ENCODE measurements around the gene SLC45A1.

GRCh38 chr1:8312235-8313218, 5.4 kb upstream of the SLC45A1 start:
- TF ChIP-seq CTCF (IDR thresholded peaks at IDR 0.05) (no peak), EP300 (IDR thresholded peaks at IDR 0.05) (no peak)

Data from gastroesophageal sphincter (tissue), 3 donors.